Lower leg skin (tissue), 4 donors: ENCODE results near the gene COX18. TPM values are rescaled to one million over a fixed set of nuclear protein-coding genes. Genes with fewer than 3 reads are reported as not detected.

ENCODE experiments used
- DNase-seq, 2 donors: peaks; one replicate each; pipeline ENCODE4 v3.0.0-alpha.2; 2019; ENCODE audit warnings: low spot score in 2 of 2
- H3K4me3 ChIP-seq: fragments of 200-600 bp; sonication (generic); 2 replicates; pipeline ENCODE4 v1.5.1; 2017; ENCODE audit warnings: mild to moderate bottlenecking, low read depth; ENCODE audit not compliant: poor library complexity, severe bottlenecking
- CTCF ChIP-seq, 3 donors: fragments of 450-650 bp; IDR thresholded peaks; one replicate each; pipeline ENCODE4 v1.5.1; 2016; ENCODE audit warnings: antibody characterized with exemption in 3 of 3, mild to moderate bottlenecking in 3 of 3, moderate library complexity in 2 of 3
- POLR2A ChIP-seq, 2 donors: fragments of 450-650 bp; IDR thresholded peaks; one replicate each; pipeline ENCODE4 v1.6.1; 2016 to 2017; ENCODE audit warnings: antibody characterized with exemption in 2 of 2, mild to moderate bottlenecking in 1 of 2, moderate library complexity in 1 of 2
- WGBS, 2 donors: methylation state at CpG; one replicate each; pipeline ENCODE4 v1.1.5; 2018; 5-methylcytosine and 5-hydroxymethylcytosine counted together
- intact Hi-C: fragments of 100-400 bp; cut with DNase I; formaldehyde crosslinking; loops from one replicate; pipeline ENCODE4 v1.15.0; 2023; ENCODE audit warnings: low total_unique reads
- total RNA-seq, 4 donors: library from RNA; depleted of rRNA; stranded (reverse); fragments of >200 nt; gene quantifications; one replicate each; pipeline ENCODE4 v1.1.0, GENCODE V29; 2016

COX18 gene
- total RNA-seq, 4 donors from 2014 or later: 12.0 to 24.3 (median 21.7) TPM

- WGBS, 2 donors: 1 to 5% methylated on average over 3 of the region's 3 CpGs
- no peak overlapping the region for H3K4me3 ChIP-seq
- TF ChIP-seq POLR2A (IDR thresholded peaks at IDR 0.05) (no peak), CTCF (IDR thresholded peaks at IDR 0.05) (no peak)
- intact Hi-C loops: no loop called here
- DNase-seq: no peak
These were observed 50.0 kb downstream of the COX18 start for GRCh38 chr4:73019462-73020047.

- 93% methylated on average over 6 of the region's 6 CpGs for WGBS, 2 donors
These were observed 50.9 kb downstream of the COX18 start for GRCh38 chr4:73018595-73018994.

GRCh38 chr4:73013310-73013709 lies 56.2 kb downstream of the COX18 start:
- WGBS, 2 donors: 63 to 85% methylated on average over 1 of the region's 1 CpG
- H3K4me3 ChIP-seq: no peak overlapping the region
- no peak for DNase-seq
- no peak for TF ChIP-seq POLR2A (IDR thresholded peaks at IDR 0.05)
- TF ChIP-seq CTCF (IDR thresholded peaks at IDR 0.05): no peak
- intact Hi-C loops: no loop called here

More at GRCh38 chr4:73018595-73018994, 50.9 kb downstream of the COX18 start:
- intact Hi-C loops: no loop called here
- TF ChIP-seq CTCF (IDR thresholded peaks at IDR 0.05): no peak
- no peak for TF ChIP-seq POLR2A (IDR thresholded peaks at IDR 0.05)
- DNase-seq: no peak
- H3K4me3 ChIP-seq: no peak overlapping the region

- no peak overlapping the region for H3K4me3 ChIP-seq
- TF ChIP-seq POLR2A (IDR thresholded peaks at IDR 0.05) (no peak), CTCF (IDR thresholded peaks at IDR 0.05) (no peak)
- 84 to 98% methylated on average over 4 of the region's 4 CpGs for WGBS, 2 donors
- no peak for DNase-seq
- intact Hi-C loops: no loop called here
These were observed 56.8 kb downstream of the COX18 start for GRCh38 chr4:73012673-73013072.

- TF ChIP-seq CTCF (IDR thresholded peaks at IDR 0.05): no peak
- TF ChIP-seq POLR2A (IDR thresholded peaks at IDR 0.05): no peak
- no peak for DNase-seq
- WGBS, 2 donors: 77 to 94% methylated on average over 4 of the region's 4 CpGs
- intact Hi-C loops: no loop called here
- no peak overlapping the region for H3K4me3 ChIP-seq
These were observed 57.9 kb downstream of the COX18 start for GRCh38 chr4:73011629-73011985.
